ENCODE data around the gene GATA3.
A peak's percentile ranks its signal among the peaks of the same experiment; 100 is the strongest.

Gene GATA3

GRCh38 chr10:8052341-8052955 lies 2.0 kb upstream of the GATA3 start:
- DNase-seq, result no peak

- DNase-seq, result no peak
Measured at GRCh38 chr10:8052956-8053445, 1.5 kb upstream of the GATA3 start.

- DNase-seq, result peak; percentile 65
Measured at GRCh38 chr10:8053446-8054243, 843 bp upstream of the GATA3 start.

GRCh38 chr10:8054244-8054493 lies 319 bp upstream of the GATA3 start:
- no peak for DNase-seq

GRCh38 chr10:8055420-8056349 lies 1.2 kb downstream of the GATA3 start:
- DNase-seq, result no peak

GRCh38 chr10:8056378-8056777 lies 1.9 kb downstream of the GATA3 start:
- no peak for DNase-seq

- DNase-seq, result no peak
Measured at GRCh38 chr10:8056871-8057331, 2.4 kb downstream of the GATA3 start.

- no peak for DNase-seq
Measured at GRCh38 chr10:8057636-8058273, 3.3 kb downstream of the GATA3 start.

GRCh38 chr10:8058274-8059111 lies 4.0 kb downstream of the GATA3 start:
- no peak for DNase-seq

- DNase-seq, result no peak
Measured at GRCh38 chr10:8059191-8059936, 4.9 kb downstream of the GATA3 start.

- DNase-seq, result no peak
Measured at GRCh38 chr10:8060010-8060703, 5.7 kb downstream of the GATA3 start.

GRCh38 chr10:8060704-8061121 lies 6.2 kb downstream of the GATA3 start:
- DNase-seq, result no peak

- no peak for DNase-seq
Measured at GRCh38 chr10:8061274-8062211, 7.1 kb downstream of the GATA3 start.

GRCh38 chr10:8063128-8063908 lies 8.8 kb downstream of the GATA3 start:
- no peak for DNase-seq

GRCh38 chr10:8063935-8064334 lies 9.4 kb downstream of the GATA3 start:
- DNase-seq, result no peak

- DNase-seq, result no peak
Measured at GRCh38 chr10:8064436-8064835, 9.9 kb downstream of the GATA3 start.

- no peak for DNase-seq
Measured at GRCh38 chr10:8065651-8066050, 11.2 kb downstream of the GATA3 start.

GRCh38 chr10:8066124-8066523 lies 11.6 kb downstream of the GATA3 start:
- no peak for DNase-seq

- DNase-seq, result no peak
Measured at GRCh38 chr10:8066797-8067196, 12.3 kb downstream of the GATA3 start.

All from NCI-H1092 (cell line).